Measurements from ENCODE around the gene SGPP2.

- TF ChIP-seq, protein P1, sequence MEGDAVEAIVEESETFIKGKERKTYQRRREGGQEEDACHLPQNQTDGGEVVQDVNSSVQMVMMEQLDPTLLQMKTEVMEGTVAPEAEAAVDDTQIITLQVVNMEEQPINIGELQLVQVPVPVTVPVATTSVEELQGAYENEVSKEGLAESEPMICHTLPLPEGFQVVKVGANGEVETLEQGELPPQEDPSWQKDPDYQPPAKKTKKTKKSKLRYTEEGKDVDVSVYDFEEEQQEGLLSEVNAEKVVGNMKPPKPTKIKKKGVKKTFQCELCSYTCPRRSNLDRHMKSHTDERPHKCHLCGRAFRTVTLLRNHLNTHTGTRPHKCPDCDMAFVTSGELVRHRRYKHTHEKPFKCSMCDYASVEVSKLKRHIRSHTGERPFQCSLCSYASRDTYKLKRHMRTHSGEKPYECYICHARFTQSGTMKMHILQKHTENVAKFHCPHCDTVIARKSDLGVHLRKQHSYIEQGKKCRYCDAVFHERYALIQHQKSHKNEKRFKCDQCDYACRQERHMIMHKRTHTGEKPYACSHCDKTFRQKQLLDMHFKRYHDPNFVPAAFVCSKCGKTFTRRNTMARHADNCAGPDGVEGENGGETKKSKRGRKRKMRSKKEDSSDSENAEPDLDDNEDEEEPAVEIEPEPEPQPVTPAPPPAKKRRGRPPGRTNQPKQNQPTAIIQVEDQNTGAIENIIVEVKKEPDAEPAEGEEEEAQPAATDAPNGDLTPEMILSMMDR (IDR thresholded peaks at IDR 0.05; ENCODE audit: borderline replicate concordance, extremely low read depth, low read length, poor library complexity, severe bottlenecking): no peak
- no peak for TF ChIP-seq EZH2 (IDR thresholded peaks at IDR 0.05; ENCODE audit: borderline replicate concordance, low read depth, low read length, severe bottlenecking)
Measured at GRCh38 chr2:222577341-222577740, 153.0 kb downstream of the SGPP2 start.
